Measurements from ENCODE around the gene POTEG.
A peak's percentile ranks its signal among the peaks of the same experiment; 100 is the strongest.
"Not testable (repeated sequence)": the region's sequence is repeated elsewhere in the genome, so short reads cannot be mapped to it uniquely, and the experiment has no call there.

Gene POTEG

DNA sequence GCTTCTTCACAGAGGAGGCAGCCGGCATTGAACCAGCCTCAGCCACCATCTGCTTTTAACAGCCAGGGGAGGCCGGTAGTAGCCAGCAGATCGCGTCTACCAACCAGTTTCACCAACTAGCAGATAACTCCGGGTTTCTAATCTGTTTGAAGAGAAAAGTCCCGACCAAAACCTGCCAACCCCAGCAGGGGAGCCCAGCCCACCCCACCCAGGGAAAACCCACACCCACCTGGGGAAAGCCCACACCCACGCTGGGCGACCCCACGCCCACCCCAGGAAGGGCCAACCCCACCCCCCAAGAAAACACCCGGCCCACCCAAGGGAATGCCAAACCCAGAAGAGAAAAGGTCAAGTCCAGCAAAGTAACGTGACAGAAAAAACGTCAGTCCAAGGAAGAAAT, at the start of gene POTEG:
POTEG (minus strand) TSS at position 101 of the 400 bp plus-strand sequence; CDS start at position 49, 52 bp downstream.
- not testable (repeated sequence) for DNase-seq (ENCODE audit: low spot score); H3K27me3 ChIP-seq (ENCODE audit: insufficient read depth, poor library complexity, severe bottlenecking); ATAC-seq (ENCODE audit: low read depth); H3K36me3 ChIP-seq (ENCODE audit: low read depth); H3K4me3 ChIP-seq (ENCODE audit: severe bottlenecking); H3K27ac ChIP-seq (ENCODE audit: poor library complexity, severe bottlenecking); H3K9me3 ChIP-seq (ENCODE audit: severe bottlenecking); H3K4me1 ChIP-seq (ENCODE audit: insufficient read depth, poor library complexity, severe bottlenecking)

GRCh38 chr14:19482093-19482492, 48.0 kb upstream of the POTEG start:
- not testable (repeated sequence) for H3K9me3 ChIP-seq (ENCODE audit: severe bottlenecking); H3K4me3 ChIP-seq (ENCODE audit: severe bottlenecking); H3K36me3 ChIP-seq (ENCODE audit: low read depth); H3K27ac ChIP-seq (ENCODE audit: poor library complexity, severe bottlenecking); H3K27me3 ChIP-seq (ENCODE audit: insufficient read depth, poor library complexity, severe bottlenecking); ATAC-seq (ENCODE audit: low read depth); H3K4me1 ChIP-seq (ENCODE audit: insufficient read depth, poor library complexity, severe bottlenecking); DNase-seq (ENCODE audit: low spot score)

GRCh38 chr14:19481421-19481820, 47.3 kb upstream of the POTEG start:
- not testable (repeated sequence) for ATAC-seq (ENCODE audit: low read depth); H3K27ac ChIP-seq (ENCODE audit: poor library complexity, severe bottlenecking)

DNA sequence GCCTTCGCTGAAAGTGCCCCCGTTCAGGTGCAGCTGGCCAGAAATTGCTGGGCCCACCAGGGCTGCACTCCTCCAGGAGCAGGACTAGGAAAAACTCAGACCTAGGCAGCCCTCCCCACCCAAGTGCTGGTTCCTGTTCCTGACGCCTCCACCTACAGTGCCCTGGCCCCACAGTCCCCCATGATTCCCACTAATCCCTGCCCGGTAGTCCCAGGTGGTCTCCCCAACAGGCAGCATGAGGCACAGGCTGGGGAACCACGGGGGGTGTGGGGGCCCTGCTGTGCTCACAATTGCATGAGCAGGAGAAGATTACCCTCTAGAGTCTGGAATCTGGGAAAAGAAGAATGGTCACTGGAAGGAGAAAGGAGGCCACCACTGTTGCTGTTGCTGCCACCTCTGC, 46.4 kb upstream of the POTEG start:
- ATAC-seq (ENCODE audit: low read depth); DNase-seq (ENCODE audit: low spot score); H3K4me3 ChIP-seq (ENCODE audit: severe bottlenecking); H3K9me3 ChIP-seq (ENCODE audit: severe bottlenecking); H3K27ac ChIP-seq (ENCODE audit: poor library complexity, severe bottlenecking); H3K4me1 ChIP-seq (ENCODE audit: insufficient read depth, poor library complexity, severe bottlenecking); H3K27me3 ChIP-seq (ENCODE audit: insufficient read depth, poor library complexity, severe bottlenecking); H3K36me3 ChIP-seq (ENCODE audit: low read depth): not testable (repeated sequence)

More at GRCh38 chr14:19481421-19481820, 47.3 kb upstream of the POTEG start:
- H3K9me3 ChIP-seq (ENCODE audit: severe bottlenecking); H3K4me1 ChIP-seq (ENCODE audit: insufficient read depth, poor library complexity, severe bottlenecking); H3K36me3 ChIP-seq (ENCODE audit: low read depth); H3K4me3 ChIP-seq (ENCODE audit: severe bottlenecking); H3K27me3 ChIP-seq (ENCODE audit: insufficient read depth, poor library complexity, severe bottlenecking); DNase-seq (ENCODE audit: low spot score): not testable (repeated sequence)

- H3K4me3 ChIP-seq (ENCODE audit: severe bottlenecking); ATAC-seq (ENCODE audit: low read depth); H3K27ac ChIP-seq (ENCODE audit: poor library complexity, severe bottlenecking); DNase-seq (ENCODE audit: low spot score); H3K9me3 ChIP-seq (ENCODE audit: severe bottlenecking); H3K4me1 ChIP-seq (ENCODE audit: insufficient read depth, poor library complexity, severe bottlenecking); H3K27me3 ChIP-seq (ENCODE audit: insufficient read depth, poor library complexity, severe bottlenecking); H3K36me3 ChIP-seq (ENCODE audit: low read depth): not testable (repeated sequence)
Measured at GRCh38 chr14:19445761-19446160, 11.6 kb upstream of the POTEG start.

DNA sequence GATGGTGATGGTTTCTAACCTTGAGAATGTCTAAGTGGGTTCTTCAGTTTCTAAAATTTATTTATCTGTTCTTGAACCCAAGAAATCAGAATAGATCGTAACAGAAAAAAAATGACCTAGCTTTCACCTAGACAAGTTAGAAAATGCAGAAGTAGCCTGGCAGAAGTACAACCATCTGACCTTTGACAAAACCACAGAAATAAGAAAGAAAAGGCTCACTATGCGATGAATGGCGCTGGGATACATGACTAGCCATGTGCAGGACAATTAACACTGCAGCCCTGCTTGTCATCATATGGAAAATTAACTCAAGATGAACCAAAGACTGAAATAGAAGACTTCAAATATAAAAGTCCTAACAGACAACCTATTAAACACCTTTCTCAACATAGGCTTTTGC, 5.7 kb upstream of the POTEG start:
- not testable (repeated sequence) for H3K27me3 ChIP-seq (ENCODE audit: insufficient read depth, poor library complexity, severe bottlenecking); DNase-seq (ENCODE audit: low spot score); H3K36me3 ChIP-seq (ENCODE audit: low read depth); H3K9me3 ChIP-seq (ENCODE audit: severe bottlenecking); H3K27ac ChIP-seq (ENCODE audit: poor library complexity, severe bottlenecking); H3K4me3 ChIP-seq (ENCODE audit: severe bottlenecking); H3K4me1 ChIP-seq (ENCODE audit: insufficient read depth, poor library complexity, severe bottlenecking); ATAC-seq (ENCODE audit: low read depth)

GRCh38 chr14:19439219-19439618, 5.1 kb upstream of the POTEG start:
- H3K4me3 ChIP-seq (ENCODE audit: severe bottlenecking); H3K4me1 ChIP-seq (ENCODE audit: insufficient read depth, poor library complexity, severe bottlenecking); ATAC-seq (ENCODE audit: low read depth); H3K36me3 ChIP-seq (ENCODE audit: low read depth); H3K9me3 ChIP-seq (ENCODE audit: severe bottlenecking); DNase-seq (ENCODE audit: low spot score); H3K27ac ChIP-seq (ENCODE audit: poor library complexity, severe bottlenecking); H3K27me3 ChIP-seq (ENCODE audit: insufficient read depth, poor library complexity, severe bottlenecking): not testable (repeated sequence)

- not testable (repeated sequence) for ATAC-seq (ENCODE audit: low read depth); H3K36me3 ChIP-seq (ENCODE audit: low read depth); H3K4me1 ChIP-seq (ENCODE audit: insufficient read depth, poor library complexity, severe bottlenecking); H3K4me3 ChIP-seq (ENCODE audit: severe bottlenecking); DNase-seq (ENCODE audit: low spot score); H3K27ac ChIP-seq (ENCODE audit: poor library complexity, severe bottlenecking); H3K27me3 ChIP-seq (ENCODE audit: insufficient read depth, poor library complexity, severe bottlenecking); H3K9me3 ChIP-seq (ENCODE audit: severe bottlenecking)
Measured at GRCh38 chr14:19437126-19437443, 2.9 kb upstream of the POTEG start.

GRCh38 chr14:19436311-19437125, 2.4 kb upstream of the POTEG start:
- not testable (repeated sequence) for H3K4me1 ChIP-seq (ENCODE audit: insufficient read depth, poor library complexity, severe bottlenecking); H3K27ac ChIP-seq (ENCODE audit: poor library complexity, severe bottlenecking); H3K9me3 ChIP-seq (ENCODE audit: severe bottlenecking); H3K36me3 ChIP-seq (ENCODE audit: low read depth); H3K27me3 ChIP-seq (ENCODE audit: insufficient read depth, poor library complexity, severe bottlenecking); H3K4me3 ChIP-seq (ENCODE audit: severe bottlenecking); DNase-seq (ENCODE audit: low spot score)
- ATAC-seq (ENCODE audit: low read depth) = 0 out of 3 replicates have a peak, but pooled peaks have one; percentile 29

- not testable (repeated sequence) for DNase-seq (ENCODE audit: low spot score); H3K4me3 ChIP-seq (ENCODE audit: severe bottlenecking); H3K4me1 ChIP-seq (ENCODE audit: insufficient read depth, poor library complexity, severe bottlenecking); H3K9me3 ChIP-seq (ENCODE audit: severe bottlenecking); H3K27ac ChIP-seq (ENCODE audit: poor library complexity, severe bottlenecking); H3K27me3 ChIP-seq (ENCODE audit: insufficient read depth, poor library complexity, severe bottlenecking); H3K36me3 ChIP-seq (ENCODE audit: low read depth)
- ATAC-seq (ENCODE audit: low read depth) = 0 out of 3 replicates have a peak, but pooled peaks have one; percentile 21
Measured at GRCh38 chr14:19435852-19436251, 1.7 kb upstream of the POTEG start.

- not testable (repeated sequence) for ATAC-seq (ENCODE audit: low read depth); H3K36me3 ChIP-seq (ENCODE audit: low read depth); H3K9me3 ChIP-seq (ENCODE audit: severe bottlenecking); H3K27me3 ChIP-seq (ENCODE audit: insufficient read depth, poor library complexity, severe bottlenecking); H3K4me3 ChIP-seq (ENCODE audit: severe bottlenecking); DNase-seq (ENCODE audit: low spot score); H3K27ac ChIP-seq (ENCODE audit: poor library complexity, severe bottlenecking); H3K4me1 ChIP-seq (ENCODE audit: insufficient read depth, poor library complexity, severe bottlenecking)
Measured at GRCh38 chr14:19434891-19435290, 750 bp upstream of the POTEG start.

GRCh38 chr14:19433765-19434164, 376 bp downstream of the POTEG start:
- DNase-seq (ENCODE audit: low spot score); H3K27me3 ChIP-seq (ENCODE audit: insufficient read depth, poor library complexity, severe bottlenecking); ATAC-seq (ENCODE audit: low read depth); H3K4me3 ChIP-seq (ENCODE audit: severe bottlenecking); H3K36me3 ChIP-seq (ENCODE audit: low read depth); H3K9me3 ChIP-seq (ENCODE audit: severe bottlenecking); H3K4me1 ChIP-seq (ENCODE audit: insufficient read depth, poor library complexity, severe bottlenecking); H3K27ac ChIP-seq (ENCODE audit: poor library complexity, severe bottlenecking): not testable (repeated sequence)

Data from RWPE2 (cell line).